ENCODE data around the gene IGSF23.
A peak's percentile ranks its signal among the peaks of the same experiment; 100 is the strongest.
"Not testable (repeated sequence)": the region's sequence is repeated elsewhere in the genome, so short reads cannot be mapped to it uniquely, and the experiment has no call there.

IGSF23 gene

GRCh38 chr19:44675521-44675920 lies 62.2 kb downstream of the IGSF23 start:
- Histone ChIP-seq H3K4me1 (ENCODE audit: control insufficient read depth in 1 of 2, insufficient read depth in 2 of 2, low read length in 2 of 2) (no peaks in the 10 kb centered on the region), H3K27ac (ENCODE audit: low read depth, low read length) (no peak overlapping the region), H3K9ac (ENCODE audit: low read depth in 1 of 2, low read length in 2 of 2) (no peak overlapping the region), H3K27me3 (ENCODE audit: control insufficient read depth in 1 of 2, insufficient read depth in 2 of 2, low read length in 2 of 2) (no peaks in the 10 kb centered on the region), H3K9me3 (ENCODE audit: control insufficient read depth in 1 of 2, low read length in 2 of 2) (no peaks in the 10 kb centered on the region), H3K4me3 (ENCODE audit: low read depth in 1 of 2, low read length in 2 of 2) (no peak overlapping the region), H3K36me3 (ENCODE audit: control insufficient read depth in 1 of 2, insufficient read depth in 2 of 2, low read length in 2 of 2) (no peaks in the 10 kb centered on the region)

DNA sequence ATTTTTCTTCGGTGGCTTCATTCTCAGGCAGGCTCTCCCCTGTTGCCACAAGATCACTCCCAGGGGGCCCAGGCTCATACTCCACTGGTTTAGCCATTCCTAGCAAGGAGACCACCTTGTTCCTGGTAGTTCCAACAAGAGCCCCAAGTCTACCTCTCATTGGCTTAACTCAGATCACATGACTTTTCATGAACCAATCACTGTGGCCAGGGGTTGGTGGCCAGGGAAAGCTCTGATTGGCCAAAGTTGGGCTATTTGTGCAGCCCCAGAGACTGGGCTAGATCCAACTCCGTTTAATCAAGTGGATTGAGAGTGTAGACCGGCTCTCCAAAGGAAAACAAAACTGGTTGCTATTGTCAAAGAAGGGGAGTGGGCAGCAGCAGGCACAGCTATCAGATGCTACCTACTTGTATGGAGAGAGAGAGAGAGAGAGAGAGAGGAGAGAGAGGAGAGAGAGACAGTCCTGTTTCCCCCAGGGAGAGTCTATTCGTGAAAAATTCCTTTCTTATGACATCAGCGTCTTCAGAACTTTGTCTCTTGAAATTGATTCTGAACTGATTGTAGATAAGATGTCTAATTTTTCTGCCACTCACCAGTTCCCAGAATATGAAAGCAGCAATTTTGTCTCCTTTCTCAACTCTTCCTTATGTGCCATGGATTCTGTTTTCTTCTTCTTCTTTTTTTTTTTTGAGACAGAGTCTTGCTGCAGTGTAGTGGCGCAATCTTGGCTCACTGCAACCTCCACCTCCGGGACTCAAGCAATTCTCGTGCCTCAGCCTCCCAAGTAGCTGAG lies 63.9 kb downstream of the IGSF23 start:
- H3K27ac ChIP-seq (ENCODE audit: low read depth, low read length) = no peak overlapping the region
- no peak overlapping the region for H3K9ac ChIP-seq (ENCODE audit: low read depth in 1 of 2, low read length in 2 of 2)
- H3K36me3 ChIP-seq (ENCODE audit: control insufficient read depth in 1 of 2, insufficient read depth in 2 of 2, low read length in 2 of 2) = no peaks in the 10 kb centered on the region
- no peaks in the 10 kb centered on the region for H3K4me1 ChIP-seq (ENCODE audit: control insufficient read depth in 1 of 2, insufficient read depth in 2 of 2, low read length in 2 of 2)
- no peaks in the 10 kb centered on the region for H3K27me3 ChIP-seq (ENCODE audit: control insufficient read depth in 1 of 2, insufficient read depth in 2 of 2, low read length in 2 of 2)
- H3K9me3 ChIP-seq (ENCODE audit: control insufficient read depth in 1 of 2, low read length in 2 of 2) = no peaks in the 10 kb centered on the region
- no peak overlapping the region for H3K4me3 ChIP-seq (ENCODE audit: low read depth in 1 of 2, low read length in 2 of 2)

DNA sequence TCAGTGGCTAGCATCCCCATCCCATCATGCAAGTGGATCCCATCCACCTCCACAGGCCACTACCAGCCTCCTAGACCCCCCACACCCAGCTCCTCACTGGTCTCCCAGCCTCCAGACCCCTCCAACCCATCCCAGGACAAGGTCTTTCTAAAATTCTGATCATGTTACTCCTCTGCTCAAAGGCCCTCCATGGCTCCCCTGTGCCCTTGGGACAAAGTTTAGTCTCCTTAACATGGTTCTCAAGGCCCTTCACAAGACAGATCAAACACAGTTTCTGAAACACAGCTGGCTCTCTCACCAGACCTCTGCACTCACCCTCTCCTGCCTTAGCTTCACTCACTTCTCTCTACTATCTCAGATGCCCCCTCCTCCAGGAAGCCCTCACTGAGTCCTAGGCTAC lies 67.2 kb downstream of the IGSF23 start:
- no peaks in the 10 kb centered on the region for H3K27me3 ChIP-seq (ENCODE audit: control insufficient read depth in 1 of 2, insufficient read depth in 2 of 2, low read length in 2 of 2)
- no peaks in the 10 kb centered on the region for H3K36me3 ChIP-seq (ENCODE audit: control insufficient read depth in 1 of 2, insufficient read depth in 2 of 2, low read length in 2 of 2)
- H3K9ac ChIP-seq (ENCODE audit: low read depth in 1 of 2, low read length in 2 of 2) = no peak overlapping the region
- H3K27ac ChIP-seq (ENCODE audit: low read depth, low read length) = no peak overlapping the region
- no peaks in the 10 kb centered on the region for H3K9me3 ChIP-seq (ENCODE audit: control insufficient read depth in 1 of 2, low read length in 2 of 2)
- H3K4me1 ChIP-seq (ENCODE audit: control insufficient read depth in 1 of 2, insufficient read depth in 2 of 2, low read length in 2 of 2) = peaks cover 4 to 9% of the 10 kb centered on the region in 2 donors
- no peak overlapping the region for H3K4me3 ChIP-seq (ENCODE audit: low read depth in 1 of 2, low read length in 2 of 2)

DNA sequence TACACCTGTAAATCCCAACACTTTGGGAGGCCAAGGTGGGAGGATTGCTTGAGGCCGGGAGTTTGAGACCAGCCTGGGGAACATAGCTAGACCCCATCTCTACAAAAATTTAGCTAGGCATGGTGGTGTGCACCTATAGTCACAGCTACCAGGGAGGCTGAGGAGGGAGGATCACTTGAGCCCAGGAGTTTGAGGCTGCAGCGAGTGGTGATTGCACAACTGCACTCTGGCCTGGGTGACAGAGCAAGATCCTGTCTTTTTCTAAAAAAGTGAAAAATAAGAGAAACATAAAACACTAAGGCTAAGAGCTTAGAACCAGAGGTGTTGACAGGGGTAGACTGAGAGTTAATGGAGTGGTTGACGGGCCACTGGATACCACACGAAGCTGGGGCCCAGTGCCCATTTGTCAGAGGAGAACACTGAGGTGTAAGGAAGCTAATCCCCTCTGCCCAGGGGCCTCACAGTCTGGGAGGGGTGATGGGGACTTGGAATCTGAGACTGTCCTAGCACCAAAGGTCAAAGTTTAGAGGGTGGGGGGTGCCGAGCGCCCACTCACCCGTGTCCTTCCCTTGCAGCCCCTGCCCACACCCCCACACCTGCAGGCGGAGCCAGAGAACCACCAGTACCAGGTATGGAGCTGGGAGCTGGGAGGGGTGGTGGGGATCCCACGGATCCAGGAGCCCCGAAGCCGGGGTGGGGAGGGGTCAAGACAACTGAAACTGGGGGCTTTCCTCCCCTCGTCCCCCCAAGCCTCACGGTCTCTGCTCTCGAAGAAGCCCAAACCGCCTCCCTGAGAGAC lies 68.8 kb downstream of the IGSF23 start:
- no peaks in the 10 kb centered on the region for H3K9me3 ChIP-seq (ENCODE audit: control insufficient read depth in 1 of 2, low read length in 2 of 2)
- H3K4me3 ChIP-seq (ENCODE audit: low read depth in 1 of 2, low read length in 2 of 2) = no peak overlapping the region
- no peak overlapping the region for H3K9ac ChIP-seq (ENCODE audit: low read depth in 1 of 2, low read length in 2 of 2)
- no peaks in the 10 kb centered on the region for H3K27me3 ChIP-seq (ENCODE audit: control insufficient read depth in 1 of 2, insufficient read depth in 2 of 2, low read length in 2 of 2)
- H3K36me3 ChIP-seq (ENCODE audit: control insufficient read depth in 1 of 2, insufficient read depth in 2 of 2, low read length in 2 of 2) = no peaks in the 10 kb centered on the region
- H3K27ac ChIP-seq (ENCODE audit: low read depth, low read length) = no peak overlapping the region
- peaks cover 4 to 9% of the 10 kb centered on the region in 2 donors for H3K4me1 ChIP-seq (ENCODE audit: control insufficient read depth in 1 of 2, insufficient read depth in 2 of 2, low read length in 2 of 2)

DNA sequence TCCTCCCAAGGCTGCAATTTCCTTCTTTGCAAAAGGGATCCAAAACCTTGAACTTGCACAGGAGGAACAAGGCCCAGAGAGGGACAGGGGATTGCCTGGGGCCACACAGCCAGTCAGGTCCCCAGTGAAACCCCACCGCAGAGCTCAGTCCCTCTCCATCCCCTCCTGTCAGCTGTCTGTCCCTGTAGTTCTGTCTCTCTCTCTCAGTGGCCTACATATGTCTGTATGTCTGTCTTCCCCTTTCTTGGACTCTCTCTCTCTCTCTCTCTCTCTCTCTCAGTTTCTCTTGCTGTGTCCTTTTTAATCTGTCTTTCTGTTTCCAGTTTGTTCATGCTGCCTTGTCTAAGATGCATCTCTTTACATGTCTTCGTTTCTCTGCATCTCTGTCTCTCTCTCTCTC lies 69.4 kb downstream of the IGSF23 start:
- H3K9ac ChIP-seq (ENCODE audit: low read depth in 1 of 2, low read length in 2 of 2) = no peak overlapping the region
- peaks cover 4 to 9% of the 10 kb centered on the region in 2 donors for H3K4me1 ChIP-seq (ENCODE audit: control insufficient read depth in 1 of 2, insufficient read depth in 2 of 2, low read length in 2 of 2)
- no peaks in the 10 kb centered on the region for H3K27me3 ChIP-seq (ENCODE audit: control insufficient read depth in 1 of 2, insufficient read depth in 2 of 2, low read length in 2 of 2)
- H3K36me3 ChIP-seq (ENCODE audit: control insufficient read depth in 1 of 2, insufficient read depth in 2 of 2, low read length in 2 of 2) = no peaks in the 10 kb centered on the region
- no peaks in the 10 kb centered on the region for H3K9me3 ChIP-seq (ENCODE audit: control insufficient read depth in 1 of 2, low read length in 2 of 2)
- no peak overlapping the region for H3K4me3 ChIP-seq (ENCODE audit: low read depth in 1 of 2, low read length in 2 of 2)
- H3K27ac ChIP-seq (ENCODE audit: low read depth, low read length) = no peak overlapping the region

DNA sequence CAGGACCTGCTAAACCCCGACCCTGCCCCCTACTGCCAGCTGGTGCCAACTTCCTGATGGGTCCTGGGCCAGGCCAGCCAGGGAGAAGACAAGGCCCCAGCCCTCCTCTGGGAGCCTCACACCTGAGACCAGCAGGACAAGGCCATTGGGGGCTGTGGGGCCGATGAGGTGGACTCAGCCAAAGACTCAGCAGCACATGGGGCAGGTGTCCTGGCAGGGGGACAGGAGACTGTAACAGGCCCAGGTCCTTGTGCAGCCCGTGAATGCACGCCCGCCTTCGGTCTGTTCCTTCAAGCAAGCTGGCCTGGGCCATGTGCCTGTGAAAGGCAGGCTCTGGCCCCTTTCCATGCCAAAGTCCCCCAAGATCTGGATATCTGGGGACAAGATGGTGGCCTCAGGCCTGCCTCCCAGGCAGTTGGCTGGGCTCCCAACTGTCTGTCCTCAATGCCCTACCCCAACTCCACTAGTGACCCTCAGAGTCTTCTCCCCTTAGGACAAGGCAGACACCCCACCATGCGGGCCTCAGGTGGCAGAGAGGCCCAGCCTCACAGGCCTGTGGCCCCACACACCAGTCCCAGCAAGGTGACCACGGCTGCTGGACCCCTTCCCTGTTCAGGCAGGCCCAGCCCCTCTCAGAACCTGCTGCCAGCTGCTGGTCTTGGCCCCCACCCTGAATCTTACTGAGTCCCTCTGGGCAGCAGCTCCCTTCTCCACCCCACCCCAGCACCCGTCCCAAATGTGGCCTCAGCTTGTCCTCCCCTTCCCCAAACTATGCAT lies 70.3 kb downstream of the IGSF23 start:
- Histone ChIP-seq H3K4me3 (ENCODE audit: low read depth in 1 of 2, low read length in 2 of 2) (no peak overlapping the region), H3K36me3 (ENCODE audit: control insufficient read depth in 1 of 2, insufficient read depth in 2 of 2, low read length in 2 of 2) (no peaks in the 10 kb centered on the region), H3K9ac (ENCODE audit: low read depth in 1 of 2, low read length in 2 of 2) (no peak overlapping the region), H3K4me1 (ENCODE audit: control insufficient read depth in 1 of 2, insufficient read depth in 2 of 2, low read length in 2 of 2) (peaks cover 4 to 9% of the 10 kb centered on the region in 2 donors), H3K9me3 (ENCODE audit: control insufficient read depth in 1 of 2, low read length in 2 of 2) (no peaks in the 10 kb centered on the region), H3K27me3 (ENCODE audit: control insufficient read depth in 1 of 2, insufficient read depth in 2 of 2, low read length in 2 of 2) (no peaks in the 10 kb centered on the region), H3K27ac (ENCODE audit: low read depth, low read length) (no peak overlapping the region)

- not testable (repeated sequence) for H3K9ac ChIP-seq (ENCODE audit: low read depth in 1 of 2, low read length in 2 of 2); H3K27ac ChIP-seq (ENCODE audit: low read depth, low read length)
Measured at GRCh38 chr19:44684396-44684795, 71.0 kb downstream of the IGSF23 start.

DNA sequence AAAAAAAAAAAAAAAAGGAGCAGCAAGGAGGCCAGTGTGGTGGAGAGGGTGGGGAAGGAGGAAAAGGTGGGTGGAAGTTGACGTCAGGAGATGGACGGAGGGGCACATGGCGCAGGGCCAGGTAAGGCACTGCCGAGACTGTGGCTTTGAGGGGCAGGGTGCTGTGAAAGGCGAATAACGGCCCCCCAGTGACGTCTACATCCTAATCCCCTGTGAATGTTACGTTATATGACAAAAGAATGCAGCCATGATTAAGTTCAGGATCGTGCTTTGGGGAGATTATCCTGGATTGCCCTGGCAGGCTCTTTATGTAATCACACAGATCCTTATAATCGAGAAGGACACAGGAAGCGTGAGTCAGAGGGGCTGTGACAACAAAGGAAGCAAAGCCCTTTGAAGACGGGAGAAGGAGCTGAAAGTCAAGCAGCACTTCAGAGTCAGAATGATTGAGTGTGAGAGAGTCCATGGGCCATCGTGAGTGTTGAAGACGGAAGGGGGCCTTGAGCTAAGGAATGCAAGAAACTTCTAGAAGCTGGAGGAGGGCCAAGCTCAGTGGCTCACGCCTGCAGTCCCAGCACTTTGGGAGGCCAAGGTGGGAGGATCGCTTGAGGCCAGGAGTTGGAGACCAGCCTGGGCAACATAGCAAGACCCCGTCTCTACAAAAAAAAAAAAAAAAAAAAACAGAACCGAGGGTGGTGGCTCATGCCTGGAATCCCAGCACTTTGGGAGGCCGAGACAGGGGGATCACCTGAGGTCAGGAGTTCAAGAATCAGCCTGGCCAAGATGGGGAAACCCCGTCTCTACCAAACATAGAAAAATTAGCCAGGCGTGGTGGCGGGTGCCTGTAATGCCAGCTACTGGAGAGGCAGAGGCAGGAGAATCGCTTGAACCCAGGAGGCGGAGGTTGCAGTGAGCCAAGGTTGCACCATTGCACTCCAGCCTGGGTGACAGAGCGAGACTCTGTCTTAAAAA lies 71.8 kb downstream of the IGSF23 start:
- Histone ChIP-seq H3K4me3 (ENCODE audit: low read depth in 1 of 2, low read length in 2 of 2) (no peak overlapping the region), H3K36me3 (ENCODE audit: control insufficient read depth in 1 of 2, insufficient read depth in 2 of 2, low read length in 2 of 2) (no peaks in the 10 kb centered on the region), H3K9ac (ENCODE audit: low read depth in 1 of 2, low read length in 2 of 2) (peak overlapping the region in 1 of 2 donors; percentile 25), H3K27ac (ENCODE audit: low read depth, low read length) (no peak overlapping the region), H3K9me3 (ENCODE audit: control insufficient read depth in 1 of 2, low read length in 2 of 2) (no peaks in the 10 kb centered on the region), H3K27me3 (ENCODE audit: control insufficient read depth in 1 of 2, insufficient read depth in 2 of 2, low read length in 2 of 2) (no peaks in the 10 kb centered on the region), H3K4me1 (ENCODE audit: control insufficient read depth in 1 of 2, insufficient read depth in 2 of 2, low read length in 2 of 2) (peaks cover 16 to 21% of the 10 kb centered on the region in 2 donors)

More at GRCh38 chr19:44684396-44684795, 71.0 kb downstream of the IGSF23 start:
- H3K4me1 ChIP-seq (ENCODE audit: control insufficient read depth in 1 of 2, insufficient read depth in 2 of 2, low read length in 2 of 2) = peaks cover 9 to 14% of the 10 kb centered on the region in 2 donors
- H3K36me3 ChIP-seq (ENCODE audit: control insufficient read depth in 1 of 2, insufficient read depth in 2 of 2, low read length in 2 of 2); H3K4me3 ChIP-seq (ENCODE audit: low read depth in 1 of 2, low read length in 2 of 2); H3K9me3 ChIP-seq (ENCODE audit: control insufficient read depth in 1 of 2, low read length in 2 of 2); H3K27me3 ChIP-seq (ENCODE audit: control insufficient read depth in 1 of 2, insufficient read depth in 2 of 2, low read length in 2 of 2): not testable (repeated sequence)

GRCh38 chr19:44685877-44686276 lies 72.5 kb downstream of the IGSF23 start:
- Histone ChIP-seq H3K4me1 (ENCODE audit: control insufficient read depth in 1 of 2, insufficient read depth in 2 of 2, low read length in 2 of 2) (peaks cover 16 to 21% of the 10 kb centered on the region in 2 donors), H3K27ac (ENCODE audit: low read depth, low read length) (no peak overlapping the region), H3K27me3 (ENCODE audit: control insufficient read depth in 1 of 2, insufficient read depth in 2 of 2, low read length in 2 of 2) (no peaks in the 10 kb centered on the region)

More at GRCh38 chr19:44685877-44686276, 72.5 kb downstream of the IGSF23 start:
- Histone ChIP-seq H3K9ac (ENCODE audit: low read depth in 1 of 2, low read length in 2 of 2) (no peak overlapping the region), H3K4me3 (ENCODE audit: low read depth in 1 of 2, low read length in 2 of 2) (no peak overlapping the region), H3K36me3 (ENCODE audit: control insufficient read depth in 1 of 2, insufficient read depth in 2 of 2, low read length in 2 of 2) (no peaks in the 10 kb centered on the region), H3K9me3 (ENCODE audit: control insufficient read depth in 1 of 2, low read length in 2 of 2) (no peaks in the 10 kb centered on the region)
